Activated CD4-positive, CD25-positive, alpha-beta regulatory T cell treated with anti-CD3 and anti-CD28 coated beads, Interleukin-2, amount 50 U/mL, for 72 hours (primary cell): ENCODE measurements around the gene TRIM27.
A peak's percentile ranks its signal among the peaks of the same experiment; 100 is the strongest.
"Not testable (repeated sequence)": the region's sequence is repeated elsewhere in the genome, so short reads cannot be mapped to it uniquely, and the experiment has no call there.

Experiments used
- DNase-seq: peaks from one replicate; pipeline ENCODE4 v3.0.0; 2021

The TRIM27 gene

GRCh38 chr6:28923318-28924102, at the start of gene TRIM27:
TSS of gene TRIM27 (minus strand) at chr6:28923985. CDS start at chr6:28923632, 353 bp downstream.
- peak; percentile 85 for DNase-seq

- DNase-seq: not testable (repeated sequence)
These were observed 46.3 kb upstream of the TRIM27 start for GRCh38 chr6:28970056-28970455.

- no peak for DNase-seq
These were observed 45.3 kb upstream of the TRIM27 start for GRCh38 chr6:28969129-28969528.

- no peak for DNase-seq
These were observed 44.7 kb upstream of the TRIM27 start for GRCh38 chr6:28968476-28968875.

GRCh38 chr6:28965706-28966105, 41.9 kb upstream of the TRIM27 start:
- DNase-seq: no peak

- DNase-seq: no peak
These were observed 37.2 kb upstream of the TRIM27 start for GRCh38 chr6:28960846-28961500.

- DNase-seq: not testable (repeated sequence)
These were observed 34.9 kb upstream of the TRIM27 start for GRCh38 chr6:28958561-28959243.

GRCh38 chr6:28957795-28958314, 34.1 kb upstream of the TRIM27 start:
- not testable (repeated sequence) for DNase-seq

- no peak for DNase-seq
These were observed 32.5 kb upstream of the TRIM27 start for GRCh38 chr6:28956331-28956730.

GRCh38 chr6:28953585-28954258, 29.9 kb upstream of the TRIM27 start:
- no peak for DNase-seq

- peak; percentile 62 for DNase-seq
These were observed 29.3 kb upstream of the TRIM27 start for GRCh38 chr6:28953039-28953584.

- not testable (repeated sequence) for DNase-seq
These were observed 25.9 kb upstream of the TRIM27 start for GRCh38 chr6:28949656-28950195.

GRCh38 chr6:28948782-28949486, 25.1 kb upstream of the TRIM27 start:
- no peak for DNase-seq

- DNase-seq: no peak
These were observed 24.1 kb upstream of the TRIM27 start for GRCh38 chr6:28947831-28948270.

- DNase-seq: no peak
These were observed 23.4 kb upstream of the TRIM27 start for GRCh38 chr6:28947067-28947765.

GRCh38 chr6:28945349-28945748, 21.6 kb upstream of the TRIM27 start:
- no peak for DNase-seq

GRCh38 chr6:28944412-28944865, 20.7 kb upstream of the TRIM27 start:
- DNase-seq: peak; percentile 73

- peak; percentile 81 for DNase-seq
These were observed 20.0 kb upstream of the TRIM27 start for GRCh38 chr6:28943557-28944411.

- DNase-seq: no peak
These were observed 19.4 kb upstream of the TRIM27 start for GRCh38 chr6:28943223-28943556.
